GM19324 (cell line): Measurements from ENCODE around the gene ARID3C.

Experiments
- ATAC-seq: cut with Tn5 transposase; IDR thresholded peaks from one replicate; pipeline ENCODE4 v1.9.1; 2021; ENCODE audit warnings: mild to moderate bottlenecking, moderate library complexity; ENCODE audit not compliant: unreplicated experiment, low FRiP score

ARID3C gene

DNA sequence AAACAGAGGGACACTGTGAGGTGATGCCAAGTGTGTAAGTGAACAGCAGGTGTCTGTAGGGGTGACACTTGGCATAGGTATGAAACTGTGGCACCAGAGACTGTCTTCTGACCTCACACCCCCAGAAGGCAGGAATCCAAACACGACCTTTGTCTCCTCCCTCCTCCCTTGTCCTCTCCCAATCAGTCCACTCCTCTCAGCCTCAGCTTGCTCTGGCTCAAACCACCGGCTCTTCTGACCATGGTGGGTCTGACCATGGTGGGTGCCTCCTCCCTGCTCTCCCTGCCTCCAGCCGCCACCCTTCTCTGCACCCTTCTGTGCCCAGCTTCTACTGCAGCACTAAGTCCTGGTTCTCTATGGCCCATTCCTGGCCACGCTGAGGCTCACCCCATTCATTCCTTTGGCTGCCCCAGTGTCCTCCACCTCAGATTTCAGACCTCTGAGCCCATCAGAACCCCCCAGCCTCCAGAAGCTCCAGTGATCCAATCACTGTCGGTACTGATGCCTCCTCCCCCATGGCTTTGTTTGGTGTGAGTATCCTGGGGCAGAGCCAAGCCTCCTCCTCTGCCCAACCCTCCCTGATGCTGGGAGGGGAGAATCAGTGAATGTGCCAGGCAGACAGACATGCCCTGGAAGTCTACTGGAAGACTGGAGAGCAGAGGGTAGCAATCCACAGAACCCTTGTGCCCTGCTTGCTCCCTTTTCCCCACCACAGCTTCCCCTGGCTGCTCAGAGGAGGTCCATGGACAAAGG, 1.7 kb upstream of the ARID3C start:
- ATAC-seq: no peak

DNA sequence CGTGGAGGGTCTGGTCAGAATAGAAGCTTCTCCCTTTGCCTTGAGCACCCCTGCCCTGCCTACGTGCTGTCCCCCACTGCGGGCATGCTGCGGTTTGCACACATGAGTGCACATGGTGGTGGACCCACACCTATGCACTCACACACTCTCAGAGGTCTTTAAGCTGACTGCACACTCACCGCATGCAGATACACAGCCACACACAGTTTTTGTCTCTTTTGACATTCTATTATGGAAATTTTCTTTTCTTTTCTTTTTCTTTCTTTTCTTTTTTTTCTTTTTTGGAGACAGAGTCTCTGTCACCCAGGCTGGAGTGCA, 584 bp upstream of the ARID3C start:
- no peak for ATAC-seq

DNA sequence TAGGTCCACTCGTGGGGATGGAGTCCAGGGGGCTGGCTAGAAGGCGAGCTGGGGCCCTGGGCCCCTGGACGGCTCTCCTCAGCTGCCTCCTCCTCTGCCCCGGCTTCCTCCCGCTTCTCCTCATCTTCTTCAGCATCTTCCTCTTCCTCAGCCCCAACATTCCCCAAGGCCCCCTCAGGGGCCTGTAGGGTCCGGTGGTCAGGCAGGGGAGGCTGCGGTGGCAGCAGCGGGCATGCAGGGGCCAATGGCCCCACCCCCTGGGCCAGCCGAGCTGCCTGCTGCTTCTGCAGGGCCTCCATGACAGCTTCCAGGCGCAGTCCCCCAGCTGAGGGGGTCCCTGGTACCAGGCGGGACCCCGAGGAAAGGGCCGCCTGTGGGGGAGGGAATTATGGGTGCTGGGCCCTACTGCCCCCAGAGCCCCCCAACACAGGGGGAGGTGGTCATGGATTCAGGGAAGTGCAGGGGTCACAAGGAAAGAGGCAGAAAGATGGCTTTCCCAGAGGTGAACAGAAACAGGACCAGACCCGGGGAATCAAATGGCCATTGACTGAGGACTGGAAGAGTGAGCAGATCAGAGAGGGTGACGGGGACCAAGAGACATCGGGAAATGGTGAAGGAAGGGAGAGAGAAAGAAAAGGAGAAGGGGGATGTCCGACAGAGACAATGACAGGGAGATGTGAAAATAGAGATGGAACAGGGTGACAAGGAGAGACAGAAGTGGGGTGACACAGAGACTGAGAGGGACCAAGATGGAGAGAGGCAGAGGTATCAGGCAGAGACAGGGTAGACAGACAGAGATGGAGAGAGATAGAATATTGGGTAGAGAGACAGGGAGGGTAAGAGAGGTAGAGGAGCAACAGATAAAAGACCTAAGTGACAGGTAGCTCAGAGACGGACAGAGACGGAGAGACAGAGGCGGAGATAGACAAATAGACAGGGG, 880 bp downstream of the ARID3C start:
- ATAC-seq: no peak

DNA sequence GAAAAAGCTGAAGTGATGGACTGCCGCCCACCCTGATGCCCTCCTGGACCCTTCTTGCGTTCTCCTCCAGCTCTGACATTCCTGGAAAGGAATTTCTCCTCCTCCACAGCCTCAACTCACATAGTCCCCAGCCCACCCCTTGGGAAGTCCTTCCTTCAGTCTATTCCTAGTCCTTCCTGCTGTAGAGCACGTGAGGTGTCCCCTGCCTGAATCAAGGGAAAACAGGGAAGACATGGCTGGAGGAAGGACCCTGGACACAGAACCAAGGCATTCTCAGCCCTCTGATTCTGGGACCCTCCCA, 3.7 kb downstream of the ARID3C start:
- ATAC-seq: no peak

DNA sequence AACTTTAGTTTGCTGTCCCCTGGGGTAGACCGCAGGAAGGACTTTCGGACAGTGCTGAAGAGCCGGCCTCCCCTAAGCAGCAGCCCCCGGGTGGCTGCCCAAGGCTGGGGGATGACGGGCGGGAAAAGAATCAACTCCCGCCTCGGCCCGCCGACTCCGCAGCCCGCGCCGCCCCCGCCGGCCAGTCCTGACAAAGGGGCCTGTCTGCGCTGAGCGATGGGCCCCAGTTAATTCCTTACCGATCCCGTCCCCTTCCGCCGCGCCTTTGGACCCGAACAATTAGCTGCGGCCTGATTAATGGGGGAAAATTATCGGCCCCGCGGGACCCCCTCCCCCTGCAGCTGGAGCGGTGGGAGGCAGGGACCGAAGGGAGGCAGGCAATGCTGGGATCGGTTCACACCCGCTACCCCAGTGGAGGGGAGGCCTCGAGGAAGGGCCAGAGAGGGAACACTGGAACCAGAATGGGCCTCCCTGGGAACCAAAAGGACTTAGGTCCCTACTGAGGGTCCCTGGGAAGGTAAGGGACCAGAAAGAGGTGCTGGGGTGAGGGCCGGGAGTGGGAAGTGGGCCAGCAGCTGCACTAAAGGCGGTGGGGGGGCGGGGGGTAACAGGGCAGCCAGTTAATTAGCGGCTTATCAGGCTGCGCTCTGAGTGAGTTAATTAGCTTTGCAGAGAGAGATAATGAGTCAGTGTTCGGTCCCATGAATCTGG, 4.2 kb downstream of the ARID3C start:
- no peak for ATAC-seq

DNA sequence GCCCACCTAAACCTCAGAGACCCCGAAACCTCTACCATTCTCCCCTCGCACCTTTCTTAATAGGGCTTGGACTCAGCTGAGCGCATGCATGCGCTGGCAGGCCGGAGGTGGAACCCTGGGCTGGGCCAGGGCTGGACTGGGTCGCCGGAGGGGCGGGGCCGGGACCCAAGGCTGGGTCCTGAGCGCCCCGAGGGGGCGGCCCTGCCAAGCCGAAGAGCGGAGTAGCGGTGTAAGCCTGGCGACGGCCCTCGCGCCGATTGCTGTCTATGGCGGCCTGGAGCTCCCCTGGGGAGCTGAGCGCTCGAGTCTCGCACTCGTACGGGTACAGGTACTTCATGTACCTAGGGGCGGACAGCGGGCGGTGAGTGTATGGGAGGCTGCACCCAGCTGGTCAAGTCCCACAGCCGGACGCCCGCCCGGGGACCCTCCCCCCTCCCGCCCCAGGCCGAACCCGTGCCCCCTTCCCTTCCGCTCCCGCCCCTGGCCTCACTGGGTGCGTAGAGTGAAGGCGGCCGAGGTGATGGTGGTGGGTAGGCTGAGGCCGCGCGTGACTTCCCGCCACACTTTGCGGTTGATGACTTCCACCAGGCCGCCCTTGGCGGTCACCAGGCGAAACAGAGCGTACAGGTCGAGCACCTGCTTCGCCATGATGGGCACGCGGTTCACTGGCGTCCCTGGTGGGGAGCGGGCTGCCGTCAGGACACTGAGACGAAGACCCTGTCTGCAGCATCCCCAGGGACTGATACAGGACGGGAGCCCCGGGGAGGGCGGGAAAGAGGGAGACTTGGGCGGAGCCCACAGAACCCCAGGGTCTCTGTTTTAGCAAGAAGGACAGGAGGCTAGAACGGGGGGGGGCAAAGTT, 5.3 kb downstream of the ARID3C start:
- ATAC-seq: no peak

DNA sequence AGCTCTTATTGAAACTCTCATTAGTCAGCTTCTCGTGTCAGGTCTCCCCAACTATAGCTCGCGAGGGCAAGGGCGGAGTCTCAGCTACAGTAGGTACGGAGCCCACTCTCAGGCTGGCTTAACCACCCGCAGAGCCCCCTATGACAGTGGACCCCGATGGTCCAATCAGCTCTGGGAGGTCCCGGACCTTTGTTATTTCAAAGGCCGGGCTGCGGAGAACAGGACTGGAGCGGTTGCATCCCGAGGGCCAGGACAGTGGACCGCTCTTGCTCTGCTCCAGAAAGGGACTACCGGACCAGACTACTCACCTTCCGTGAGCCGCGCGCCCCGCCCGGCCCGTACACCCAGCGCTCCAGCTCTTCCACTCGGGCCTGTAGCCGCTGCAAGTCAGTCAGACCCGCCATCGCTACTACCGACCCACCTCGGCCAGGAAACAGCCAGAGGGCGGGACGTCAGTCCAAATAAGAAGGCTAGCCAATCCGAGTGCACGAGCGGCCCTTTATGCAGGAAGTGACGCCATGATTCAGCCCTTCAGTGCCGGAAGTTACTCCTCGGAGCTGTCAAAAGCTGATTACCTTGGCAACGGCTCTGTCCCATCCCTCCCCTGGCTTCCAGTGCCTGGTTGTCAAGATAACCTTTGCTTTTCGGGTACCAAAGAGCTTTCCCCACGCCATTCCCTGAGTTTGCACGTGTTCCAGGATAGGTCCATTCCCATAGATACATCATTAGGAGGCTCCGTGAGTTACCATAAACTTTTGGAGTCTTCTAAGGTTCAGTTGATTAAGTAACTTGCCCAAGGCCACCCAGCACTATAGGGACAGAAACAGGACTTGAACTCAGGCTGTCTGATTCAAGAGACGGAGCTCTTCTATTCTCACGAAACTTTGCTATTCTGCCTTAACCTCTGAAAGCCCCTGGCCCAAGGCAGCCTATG, 8.5 kb downstream of the ARID3C start, which contains the start of gene DCTN3:
Gene DCTN3 (minus strand): TSS at position 435 of the 934 bp plus-strand sequence. CDS start 31 bp downstream, at position 404.
- peak; percentile 91 for ATAC-seq

DNA sequence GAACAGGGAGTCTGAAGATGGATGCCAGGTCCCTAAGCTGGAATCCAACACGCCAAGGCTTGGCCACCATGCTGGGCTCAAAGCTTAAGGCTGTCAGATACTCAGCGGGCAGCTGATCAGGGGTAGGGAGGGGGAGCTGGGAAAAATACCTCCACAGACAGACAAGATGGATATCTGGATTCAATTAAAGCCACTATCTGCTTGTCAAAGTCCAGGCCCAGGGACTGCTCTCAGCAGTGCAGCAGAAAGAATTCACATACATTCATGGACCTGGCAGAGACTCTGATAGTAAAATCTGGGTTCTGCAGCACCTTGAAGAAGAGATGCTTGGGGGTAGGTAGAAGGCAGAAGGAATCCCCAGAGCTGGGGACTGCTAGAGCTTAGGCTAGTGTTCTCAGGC, 13.7 kb downstream of the ARID3C start:
- no peak for ATAC-seq

DNA sequence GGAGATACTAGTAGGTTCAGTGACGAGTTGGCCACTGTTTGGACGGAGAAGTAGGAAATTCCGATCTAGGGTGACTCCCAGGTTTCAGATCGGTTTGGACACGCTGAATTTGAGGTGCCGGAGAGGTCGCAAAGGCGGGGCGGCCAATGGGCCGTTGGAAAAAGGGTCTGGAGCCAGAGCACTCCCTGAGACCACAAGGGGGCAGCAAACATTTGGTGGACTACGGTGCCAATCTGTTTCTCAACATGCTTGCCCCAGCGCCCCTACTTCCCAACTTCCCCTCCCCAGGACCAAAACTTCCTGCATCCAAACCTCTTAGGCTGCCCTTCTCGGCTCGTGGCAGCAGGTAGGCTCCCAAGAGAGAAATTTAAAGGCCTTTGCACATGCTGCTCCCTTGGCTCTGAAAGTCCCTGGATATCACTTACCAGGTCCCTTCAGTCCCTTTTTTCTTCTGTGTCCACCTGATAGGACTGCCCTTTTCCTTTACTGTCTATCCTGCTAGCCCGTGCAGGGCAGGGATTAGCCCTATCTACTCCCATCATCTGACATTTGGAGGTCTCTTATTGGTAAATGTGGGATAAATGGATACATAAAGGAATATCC, 16.0 kb downstream of the ARID3C start:
- peak; percentile 36 for ATAC-seq

DNA sequence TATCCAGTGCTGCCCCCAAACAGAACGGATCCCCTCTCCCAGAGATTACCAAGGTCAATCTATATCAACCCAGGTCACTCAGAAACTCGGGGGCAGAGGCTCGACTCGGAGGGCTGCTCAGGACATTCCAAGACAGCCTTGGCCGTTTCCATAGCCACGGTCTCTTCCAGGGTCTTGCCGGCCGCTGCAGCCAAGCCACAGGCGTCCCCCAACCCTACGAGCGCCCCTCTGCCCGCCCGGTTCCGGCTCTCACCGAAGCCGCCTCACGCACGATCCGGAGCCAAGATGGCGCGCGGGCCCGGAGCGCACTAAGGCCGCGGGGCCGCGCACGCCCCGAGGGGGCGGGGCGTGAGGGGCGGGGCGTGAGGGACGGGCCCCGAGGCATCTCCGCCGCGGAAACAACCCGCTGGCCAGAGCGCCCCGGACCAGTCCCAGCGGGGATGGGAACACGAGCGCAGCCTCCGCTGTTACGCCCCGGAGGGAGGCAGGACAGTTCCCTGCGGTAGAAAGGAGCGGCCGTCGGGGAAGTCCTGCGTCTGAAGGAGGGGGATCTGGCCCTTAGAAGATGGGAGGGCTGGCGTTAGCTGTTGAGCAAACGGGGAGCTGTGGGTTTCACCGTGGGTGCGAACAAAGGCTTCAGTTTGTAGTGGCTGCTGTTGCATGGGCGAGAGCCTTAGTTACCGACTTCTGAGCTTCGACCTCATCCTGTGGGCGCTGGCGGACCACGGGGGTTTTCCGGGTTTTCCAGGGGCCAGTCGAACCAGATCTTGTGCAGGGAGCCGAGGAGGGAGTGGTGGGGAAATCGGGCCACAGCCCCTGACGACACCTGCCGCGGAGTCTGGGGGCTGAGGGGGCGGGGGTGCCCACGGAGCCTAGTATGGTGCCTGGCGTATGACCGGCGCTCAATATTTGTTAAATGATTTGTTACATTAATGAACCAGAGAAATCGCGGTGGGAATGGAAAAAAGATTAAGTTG, 16.8 kb downstream of the ARID3C start, which contains the start of gene RPP25L:
Gene RPP25L (minus strand): TSS at position 287 of the 977 bp plus-strand sequence. CDS start 801 bp downstream, outside the sequence.
- ATAC-seq: peak; percentile 76

DNA sequence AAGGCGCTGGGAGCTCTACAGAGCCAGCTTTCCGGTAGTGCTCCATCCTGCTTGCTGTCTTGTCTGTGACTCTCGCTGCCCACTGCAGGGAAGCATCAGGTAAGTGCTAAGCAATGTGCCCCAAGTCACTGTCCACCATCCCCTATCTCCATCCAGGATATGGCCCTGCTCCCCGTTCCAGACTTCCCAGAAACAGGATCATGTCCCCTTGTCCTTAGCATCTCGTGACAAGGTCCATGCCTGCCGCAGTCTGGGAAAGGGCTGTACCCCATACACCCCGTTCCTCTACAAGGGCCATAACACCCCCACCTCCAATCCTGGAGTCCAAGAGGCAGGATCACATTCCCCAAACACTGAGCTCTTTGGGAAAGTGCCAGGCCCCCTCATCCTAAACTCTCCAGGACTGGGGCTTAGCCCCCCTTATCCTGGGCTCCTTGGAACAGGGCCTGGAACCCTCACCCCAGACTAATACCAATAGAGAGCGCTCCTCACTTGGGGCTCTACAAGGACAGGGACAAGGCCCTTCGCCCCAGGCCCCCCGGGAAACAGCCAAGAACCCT, 17.5 kb downstream of the ARID3C start:
- peak; percentile 4 for ATAC-seq

DNA sequence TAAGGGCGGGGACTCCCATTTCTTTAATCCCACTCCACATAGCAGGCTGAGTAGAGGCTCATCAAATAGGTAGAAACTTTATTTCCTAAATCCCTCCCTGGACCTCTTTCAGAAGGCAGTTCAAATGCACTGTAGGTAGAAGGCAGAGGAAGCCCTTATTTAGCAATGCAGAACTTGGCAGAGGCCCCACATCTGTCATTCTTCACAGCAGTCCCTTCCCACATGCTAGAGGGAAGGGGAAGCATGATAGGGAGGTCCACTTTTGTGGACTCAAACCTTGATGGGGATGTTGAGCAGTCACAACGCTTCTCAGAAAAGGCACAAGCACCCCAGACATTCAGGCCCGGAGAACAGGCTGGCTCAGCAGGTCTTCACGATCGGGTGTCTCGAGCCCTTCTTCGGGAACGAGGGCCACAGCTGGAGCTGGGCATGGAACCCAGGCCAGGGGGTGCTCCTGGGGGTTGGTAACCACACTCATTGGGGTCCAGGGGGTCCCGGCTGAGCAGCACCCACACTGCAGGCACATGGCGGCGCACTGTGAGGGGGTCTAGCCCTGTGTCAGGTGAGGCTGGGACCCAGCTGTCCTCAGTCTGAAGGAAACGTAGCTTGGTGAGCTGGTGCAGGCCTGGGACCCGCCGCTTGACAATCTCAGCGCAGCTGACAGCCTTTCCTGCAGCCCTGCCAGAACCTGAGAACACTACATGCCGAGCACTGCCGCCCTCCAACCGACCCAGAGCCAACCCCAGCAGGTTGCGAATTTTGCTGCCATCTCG, 18.2 kb downstream of the ARID3C start:
- no peak for ATAC-seq

DNA sequence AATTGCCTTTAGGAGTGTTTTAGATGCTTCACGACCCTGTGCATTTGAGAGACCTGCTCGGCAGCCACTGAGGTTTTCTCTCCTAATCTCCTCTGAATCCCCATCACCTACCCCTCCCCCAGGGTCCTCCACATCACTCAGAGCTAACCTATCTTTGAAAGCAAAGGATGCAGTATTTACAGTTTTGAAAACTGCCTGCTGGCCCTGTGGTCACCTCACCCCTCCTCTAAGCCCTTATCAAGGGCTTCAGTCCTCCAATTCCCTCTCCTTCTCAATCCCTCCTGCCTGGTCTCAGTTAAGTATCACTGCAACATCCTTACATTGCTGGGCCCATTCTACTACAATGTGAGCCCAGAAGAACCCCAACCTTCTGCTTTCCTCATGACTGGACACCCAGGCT, 21.5 kb downstream of the ARID3C start:
- no peak for ATAC-seq

DNA sequence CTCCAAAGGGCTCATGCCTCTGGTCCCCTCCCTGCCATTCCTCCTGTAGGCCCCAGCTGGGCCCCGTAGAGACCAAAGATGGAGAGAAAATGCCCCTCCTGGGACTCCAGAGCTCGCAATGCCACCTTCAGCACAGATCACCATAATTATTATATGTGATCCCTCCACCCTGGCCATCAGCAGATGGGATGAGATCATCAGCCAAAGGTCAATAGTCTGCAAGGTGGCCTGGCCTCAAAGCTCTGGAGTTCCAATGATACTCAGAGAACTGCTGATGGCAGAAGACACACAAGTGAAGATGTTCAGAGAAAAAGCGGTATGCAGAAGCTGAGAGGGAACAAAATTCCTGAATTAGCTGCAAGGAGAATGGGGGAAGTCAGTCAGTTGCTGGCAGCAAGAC, 22.0 kb downstream of the ARID3C start:
- ATAC-seq: no peak

DNA sequence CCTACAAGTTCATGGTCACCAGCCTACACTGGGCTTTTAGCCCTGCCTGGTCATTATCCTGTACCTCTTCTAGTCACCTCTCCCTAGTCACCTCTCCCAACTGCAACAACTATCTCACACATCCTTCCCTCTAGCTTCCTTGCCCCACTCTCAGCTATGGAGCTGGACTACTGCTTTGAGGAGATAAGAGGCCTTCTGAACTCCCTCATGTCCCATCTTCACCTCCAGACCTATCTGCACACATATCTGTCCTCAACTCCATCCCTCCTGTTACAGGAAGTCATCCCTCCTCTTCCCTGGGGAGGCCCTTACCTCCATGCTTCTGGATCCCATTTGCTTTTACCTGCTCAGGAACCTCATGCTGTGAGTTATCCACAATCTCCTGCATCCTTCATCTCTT, 22.7 kb downstream of the ARID3C start:
- ATAC-seq: no peak

DNA sequence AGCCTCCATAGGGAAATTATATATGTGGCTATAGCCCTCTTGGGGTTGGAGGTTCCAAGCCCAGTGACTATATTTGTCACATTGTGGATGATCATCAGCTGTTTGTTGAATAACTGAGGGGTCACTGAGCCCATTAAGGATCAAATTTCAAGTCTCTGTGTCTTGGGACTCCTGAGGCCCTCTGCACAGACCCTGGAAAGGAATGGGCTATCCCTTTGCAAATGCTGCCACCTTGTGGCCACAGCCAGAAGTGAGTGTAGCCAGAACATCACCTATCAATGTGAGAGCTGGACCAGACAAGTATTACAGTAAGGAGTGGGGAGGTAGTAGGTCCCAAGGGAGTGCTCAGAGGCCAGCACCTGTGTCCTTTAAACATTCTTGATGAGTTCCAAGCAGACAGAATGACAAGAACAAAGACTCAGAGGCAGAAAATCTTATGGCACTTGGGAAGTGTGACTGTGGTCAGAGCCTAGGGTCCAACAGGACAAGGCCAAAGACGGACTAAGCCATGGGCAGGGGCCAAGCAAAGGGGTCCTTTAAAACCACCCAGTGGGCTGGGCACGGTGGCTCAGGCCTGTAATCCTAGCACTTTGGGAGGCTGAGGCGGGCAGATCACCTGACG, 25.1 kb downstream of the ARID3C start:
- no peak for ATAC-seq
